CMK (cell line): ENCODE results near the gene SYT17.

Experiments
- DNase-seq: peaks from one replicate; pipeline ENCODE4 v3.0.0-alpha.2; 2010; ENCODE audit warnings: low read depth

The SYT17 gene

GRCh38 chr16:19167710-19168370 is at the start of gene SYT17:
SYT17 (plus strand) TSS chr16:19168240; CDS start chr16:19168647, 407 bp downstream.
- DNase-seq, result no peak

- DNase-seq, result no peak
Observed at GRCh38 chr16:19118938-19119431, 49.1 kb upstream of the SYT17 start.

- no peak for DNase-seq
Observed at GRCh38 chr16:19119564-19119963, 48.5 kb upstream of the SYT17 start.

- DNase-seq, result no peak
Observed at GRCh38 chr16:19123535-19124178, 44.4 kb upstream of the SYT17 start.

- no peak for DNase-seq
Observed at GRCh38 chr16:19126300-19126699, 41.7 kb upstream of the SYT17 start.

- DNase-seq, result no peak
Observed at GRCh38 chr16:19127205-19127604, 40.8 kb upstream of the SYT17 start.

DNA sequence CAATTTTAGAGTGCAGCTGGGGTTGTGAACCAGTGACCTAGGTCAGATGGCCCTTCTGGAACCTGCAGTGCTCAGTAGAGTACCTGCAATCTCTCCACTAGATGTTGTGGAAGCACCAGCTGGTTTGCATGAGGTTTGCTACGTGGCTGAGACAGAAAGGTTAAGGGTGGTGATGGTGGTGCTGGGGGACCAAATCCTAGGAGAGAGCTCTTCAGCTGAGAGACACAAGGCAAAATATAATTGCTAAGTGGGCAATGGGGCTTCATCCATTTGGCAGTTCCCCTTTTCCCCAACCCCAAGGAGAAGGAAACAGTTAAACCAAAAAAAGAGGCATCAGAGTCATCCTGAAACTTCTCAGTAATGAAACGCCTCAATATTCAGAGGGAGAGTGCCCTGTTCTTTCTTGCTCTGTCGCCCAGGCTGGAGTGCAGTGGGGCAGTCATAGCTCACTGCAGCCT is 40.3 kb upstream of the SYT17 start:
- no peak for DNase-seq

GRCh38 chr16:19128454-19129200 is 39.4 kb upstream of the SYT17 start:
- no peak for DNase-seq

DNA sequence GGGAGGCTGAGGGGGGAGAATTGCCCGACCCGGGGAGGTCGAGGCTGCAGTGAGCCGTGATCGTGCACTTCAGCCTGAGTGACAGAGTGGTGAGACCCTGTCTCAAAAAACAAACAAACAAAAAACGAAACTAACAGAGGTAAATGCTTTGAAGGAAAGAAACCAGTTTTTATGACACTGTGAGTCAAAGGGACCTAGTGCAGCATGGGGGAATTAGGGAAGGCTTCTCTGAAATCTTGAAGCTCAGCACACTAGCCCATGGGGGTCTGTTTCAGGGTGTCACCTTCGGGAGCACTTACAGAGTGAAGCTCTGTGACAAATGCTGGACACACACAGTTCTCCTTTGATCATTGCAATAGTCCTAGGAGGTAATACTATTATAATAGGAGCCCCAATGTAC is 37.7 kb upstream of the SYT17 start:
- DNase-seq, result no peak

- DNase-seq, result no peak
Observed at GRCh38 chr16:19130852-19131824, 36.9 kb upstream of the SYT17 start.

GRCh38 chr16:19131825-19132218 is 36.2 kb upstream of the SYT17 start:
- DNase-seq, result no peak

DNA sequence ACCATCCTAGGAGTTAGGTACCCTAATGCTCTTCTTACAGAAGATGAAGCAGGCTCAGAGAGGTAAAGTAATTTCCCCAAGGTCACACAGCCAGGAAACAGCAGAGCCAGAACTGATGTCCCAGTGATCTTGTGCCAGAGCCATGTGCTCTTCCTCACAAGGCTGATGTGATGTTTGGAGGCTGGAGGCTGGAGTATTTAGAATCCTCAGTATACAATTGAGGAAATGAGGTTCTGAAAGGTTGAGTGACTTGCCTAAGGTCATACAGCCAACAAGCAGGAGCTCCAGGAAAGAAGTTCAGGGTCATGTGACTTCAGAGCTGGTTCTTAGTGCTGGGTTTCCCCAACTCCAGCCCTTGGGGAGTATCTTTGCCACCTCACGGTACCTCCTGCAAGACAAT is 35.8 kb upstream of the SYT17 start:
- DNase-seq, result no peak

GRCh38 chr16:19132898-19133297 is 35.1 kb upstream of the SYT17 start:
- DNase-seq, result no peak

DNA sequence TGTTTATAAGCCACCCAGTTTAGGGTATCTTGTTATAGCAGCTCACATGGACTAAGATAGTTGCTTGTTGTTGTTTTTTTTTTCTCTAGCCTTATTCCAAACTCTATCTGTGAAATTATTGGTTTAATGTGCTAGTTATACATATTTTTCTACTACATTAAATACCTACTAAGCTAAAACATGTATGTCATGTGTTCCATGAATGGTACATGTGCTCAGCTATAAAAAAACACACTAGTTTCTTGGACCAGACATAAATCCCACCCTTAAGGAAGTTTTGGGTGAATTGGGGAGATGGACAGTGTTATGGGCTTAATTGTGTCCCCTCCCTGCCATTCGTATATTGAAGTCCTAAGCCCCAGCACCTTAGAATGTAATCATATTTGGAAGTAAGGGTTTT is 34.4 kb upstream of the SYT17 start:
- DNase-seq, result no peak

DNA sequence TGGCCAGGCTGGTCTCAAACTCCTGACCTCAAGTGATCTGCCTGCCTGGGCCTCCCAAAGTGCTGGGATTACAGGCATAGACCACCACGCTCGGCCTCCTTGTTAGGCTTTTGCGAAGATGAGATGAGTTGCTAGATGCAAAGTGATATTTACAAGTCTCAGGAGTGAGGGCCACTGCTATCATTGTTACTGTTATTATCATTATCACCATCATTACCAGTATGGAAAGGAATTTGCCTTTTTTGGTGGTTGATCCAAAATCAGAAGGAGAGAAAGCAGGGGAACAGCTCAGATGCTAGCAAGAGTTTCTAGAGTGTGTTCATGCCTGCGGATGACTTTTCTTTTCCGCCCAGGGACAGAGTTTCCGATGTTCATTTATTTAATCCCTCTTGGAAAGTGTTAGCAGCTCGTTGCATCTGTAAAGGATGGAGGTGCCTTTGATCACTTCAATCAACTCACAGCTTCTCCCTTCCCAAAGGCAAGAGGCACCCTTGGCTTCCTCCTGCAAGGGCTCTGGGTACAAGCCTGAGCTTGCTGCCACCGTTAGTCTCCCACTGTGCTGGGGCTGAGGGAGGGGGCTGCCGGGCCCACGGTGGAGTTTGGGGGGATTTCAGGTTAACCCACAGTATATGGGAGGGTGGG is 32.7 kb upstream of the SYT17 start:
- DNase-seq, result no peak

DNA sequence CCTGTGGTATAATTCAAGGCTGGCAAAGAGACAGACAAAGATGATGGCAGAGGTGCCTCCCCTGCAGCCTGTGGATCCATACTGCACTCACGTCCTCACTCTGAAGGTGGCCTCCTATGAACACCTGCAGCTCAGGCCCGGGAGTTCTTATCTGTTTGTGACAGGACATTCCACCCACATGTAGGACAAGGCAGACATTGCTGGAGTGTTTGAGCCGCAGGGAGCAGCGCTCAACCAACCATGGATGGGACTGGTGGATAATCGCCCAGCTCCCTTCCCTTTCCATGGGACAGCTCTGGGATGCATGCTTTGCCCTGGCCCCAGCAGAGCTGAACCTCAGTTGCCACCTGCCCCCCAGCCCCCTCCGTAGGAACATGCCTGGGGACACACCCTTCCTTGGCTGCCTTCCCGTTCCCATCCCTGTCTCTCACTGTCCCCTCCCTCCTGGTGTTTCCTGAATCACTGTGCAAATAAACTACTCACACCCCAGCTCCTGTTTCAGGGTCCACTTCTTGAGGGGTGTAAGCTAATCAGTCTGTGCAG is 32.1 kb upstream of the SYT17 start:
- no peak for DNase-seq

- no peak for DNase-seq
Observed at GRCh38 chr16:19136549-19137196, 31.4 kb upstream of the SYT17 start.

GRCh38 chr16:19137201-19138128 is 30.6 kb upstream of the SYT17 start:
- DNase-seq, result no peak

GRCh38 chr16:19138601-19139000 is 29.4 kb upstream of the SYT17 start:
- no peak for DNase-seq
